ENCODE data around the gene CTCFL.

Gene CTCFL

DNA sequence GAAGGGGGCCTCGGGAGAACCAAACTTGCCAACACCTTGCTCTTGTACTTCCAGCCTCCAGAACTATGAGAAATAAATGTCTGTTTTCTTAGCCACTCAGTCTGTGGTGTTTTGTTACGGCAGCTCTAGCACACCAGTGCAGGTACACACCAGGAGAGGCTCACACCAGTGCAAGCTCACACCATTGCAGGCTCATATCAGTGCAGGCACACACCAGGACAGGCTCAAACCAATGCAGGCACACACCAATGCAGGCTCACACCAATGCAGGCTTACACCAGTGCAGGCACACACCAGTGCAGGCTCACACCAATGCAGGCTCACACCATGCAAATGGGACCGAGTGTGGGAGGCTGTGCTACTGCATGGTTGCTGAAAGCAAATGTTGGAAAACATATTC is 4.9 kb upstream of the CTCFL start:
- Histone ChIP-seq H3K27ac (ENCODE audit: low read length) (no peak overlapping the region), H3K27me3 (ENCODE audit: low read depth, low read length) (no peaks in the 10 kb centered on the region), H3K9me3 (ENCODE audit: control insufficient read depth in 1 of 2, low read length in 2 of 2) (no peaks in the 10 kb centered on the region), H3K4me3 (ENCODE audit: low read depth in 1 of 2, low read length in 2 of 2) (no peak overlapping the region), H3K4me1 (ENCODE audit: control insufficient read depth in 1 of 2, insufficient read depth in 2 of 2, low read length in 2 of 2) (peaks cover 0 to 3% of the 10 kb centered on the region in 2 donors), H3K36me3 (ENCODE audit: control insufficient read depth in 1 of 2, insufficient read depth in 2 of 2, low read length in 2 of 2) (no peaks in the 10 kb centered on the region)

- Histone ChIP-seq H3K9me3 (ENCODE audit: control insufficient read depth in 1 of 2, low read length in 2 of 2) (no peaks in the 10 kb centered on the region), H3K27me3 (ENCODE audit: low read depth, low read length) (no peaks in the 10 kb centered on the region), H3K4me3 (ENCODE audit: low read depth in 1 of 2, low read length in 2 of 2) (no peak overlapping the region), H3K4me1 (ENCODE audit: control insufficient read depth in 1 of 2, insufficient read depth in 2 of 2, low read length in 2 of 2) (peaks cover 0 to 3% of the 10 kb centered on the region in 2 donors), H3K36me3 (ENCODE audit: control insufficient read depth in 1 of 2, insufficient read depth in 2 of 2, low read length in 2 of 2) (no peaks in the 10 kb centered on the region), H3K27ac (ENCODE audit: low read length) (no peak overlapping the region)
These were observed 4.2 kb upstream of the CTCFL start for GRCh38 chr20:57529160-57529585.

GRCh38 chr20:57528148-57528547 is 3.2 kb upstream of the CTCFL start:
- Histone ChIP-seq H3K36me3 (ENCODE audit: control insufficient read depth in 1 of 2, insufficient read depth in 2 of 2, low read length in 2 of 2) (no peaks in the 10 kb centered on the region), H3K4me3 (ENCODE audit: low read depth in 1 of 2, low read length in 2 of 2) (no peak overlapping the region), H3K27me3 (ENCODE audit: low read depth, low read length) (no peaks in the 10 kb centered on the region), H3K27ac (ENCODE audit: low read length) (no peak overlapping the region), H3K4me1 (ENCODE audit: control insufficient read depth in 1 of 2, insufficient read depth in 2 of 2, low read length in 2 of 2) (peaks cover 0 to 3% of the 10 kb centered on the region in 2 donors), H3K9me3 (ENCODE audit: control insufficient read depth in 1 of 2, low read length in 2 of 2) (no peaks in the 10 kb centered on the region)

- H3K36me3 ChIP-seq (ENCODE audit: control insufficient read depth in 1 of 2, insufficient read depth in 2 of 2, low read length in 2 of 2) = no peaks in the 10 kb centered on the region
- H3K27me3 ChIP-seq (ENCODE audit: low read depth, low read length) = no peaks in the 10 kb centered on the region
- H3K4me1 ChIP-seq (ENCODE audit: control insufficient read depth in 1 of 2, insufficient read depth in 2 of 2, low read length in 2 of 2) = peaks cover 0 to 3% of the 10 kb centered on the region in 2 donors
- no peak overlapping the region for H3K27ac ChIP-seq (ENCODE audit: low read length)
- no peak overlapping the region for H3K4me3 ChIP-seq (ENCODE audit: low read depth in 1 of 2, low read length in 2 of 2)
- no peaks in the 10 kb centered on the region for H3K9me3 ChIP-seq (ENCODE audit: control insufficient read depth in 1 of 2, low read length in 2 of 2)
These were observed 2.8 kb upstream of the CTCFL start for GRCh38 chr20:57527728-57528127.

DNA sequence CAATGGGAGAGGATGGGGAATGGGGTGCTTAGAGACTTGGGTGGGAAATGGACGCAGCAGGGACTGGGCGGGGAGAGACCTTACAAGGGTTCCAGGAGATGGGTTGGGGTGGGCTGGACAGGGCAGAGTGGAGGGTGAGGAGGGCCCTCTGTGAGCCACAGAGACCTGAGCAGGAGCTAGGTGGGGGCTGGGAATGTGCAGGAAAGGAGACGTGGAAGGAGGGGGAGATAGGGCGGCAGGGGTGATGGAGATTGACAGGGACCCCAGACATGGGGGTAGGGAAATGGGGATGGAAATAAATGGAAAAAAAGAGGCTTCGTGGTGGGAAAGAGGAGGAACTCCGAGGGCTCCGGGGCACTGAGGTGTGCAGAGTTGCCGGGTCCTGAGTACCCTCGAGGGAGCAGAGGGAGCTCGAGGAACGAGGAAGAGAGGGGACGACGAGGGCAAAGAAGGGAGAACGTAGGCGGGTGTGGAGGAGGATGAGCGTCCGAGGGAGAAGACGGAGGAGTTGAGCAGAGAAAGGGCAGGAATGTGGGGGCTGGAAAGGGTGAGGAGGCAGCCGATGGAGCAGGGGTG is 2.0 kb upstream of the CTCFL start:
- Histone ChIP-seq H3K9me3 (ENCODE audit: control insufficient read depth in 1 of 2, low read length in 2 of 2) (no peaks in the 10 kb centered on the region), H3K4me1 (ENCODE audit: control insufficient read depth in 1 of 2, insufficient read depth in 2 of 2, low read length in 2 of 2) (no peaks in the 10 kb centered on the region), H3K27ac (ENCODE audit: low read length) (no peak overlapping the region)

GRCh38 chr20:57526087-57526884 is 1.3 kb upstream of the CTCFL start:
- no peaks in the 10 kb centered on the region for H3K9me3 ChIP-seq (ENCODE audit: control insufficient read depth in 1 of 2, low read length in 2 of 2)
- H3K36me3 ChIP-seq (ENCODE audit: control insufficient read depth in 1 of 2, insufficient read depth in 2 of 2, low read length in 2 of 2) = no peaks in the 10 kb centered on the region
- no peaks in the 10 kb centered on the region for H3K4me1 ChIP-seq (ENCODE audit: control insufficient read depth in 1 of 2, insufficient read depth in 2 of 2, low read length in 2 of 2)
- no peak overlapping the region for H3K27ac ChIP-seq (ENCODE audit: low read length)
- no peaks in the 10 kb centered on the region for H3K27me3 ChIP-seq (ENCODE audit: low read depth, low read length)
- no peak overlapping the region for H3K4me3 ChIP-seq (ENCODE audit: low read depth in 1 of 2, low read length in 2 of 2)

More for the DNA sequence above, 2.0 kb upstream of the CTCFL start:
- H3K27me3 ChIP-seq (ENCODE audit: low read depth, low read length) = no peaks in the 10 kb centered on the region
- no peak overlapping the region for H3K4me3 ChIP-seq (ENCODE audit: low read depth in 1 of 2, low read length in 2 of 2)
- no peaks in the 10 kb centered on the region for H3K36me3 ChIP-seq (ENCODE audit: control insufficient read depth in 1 of 2, insufficient read depth in 2 of 2, low read length in 2 of 2)

DNA sequence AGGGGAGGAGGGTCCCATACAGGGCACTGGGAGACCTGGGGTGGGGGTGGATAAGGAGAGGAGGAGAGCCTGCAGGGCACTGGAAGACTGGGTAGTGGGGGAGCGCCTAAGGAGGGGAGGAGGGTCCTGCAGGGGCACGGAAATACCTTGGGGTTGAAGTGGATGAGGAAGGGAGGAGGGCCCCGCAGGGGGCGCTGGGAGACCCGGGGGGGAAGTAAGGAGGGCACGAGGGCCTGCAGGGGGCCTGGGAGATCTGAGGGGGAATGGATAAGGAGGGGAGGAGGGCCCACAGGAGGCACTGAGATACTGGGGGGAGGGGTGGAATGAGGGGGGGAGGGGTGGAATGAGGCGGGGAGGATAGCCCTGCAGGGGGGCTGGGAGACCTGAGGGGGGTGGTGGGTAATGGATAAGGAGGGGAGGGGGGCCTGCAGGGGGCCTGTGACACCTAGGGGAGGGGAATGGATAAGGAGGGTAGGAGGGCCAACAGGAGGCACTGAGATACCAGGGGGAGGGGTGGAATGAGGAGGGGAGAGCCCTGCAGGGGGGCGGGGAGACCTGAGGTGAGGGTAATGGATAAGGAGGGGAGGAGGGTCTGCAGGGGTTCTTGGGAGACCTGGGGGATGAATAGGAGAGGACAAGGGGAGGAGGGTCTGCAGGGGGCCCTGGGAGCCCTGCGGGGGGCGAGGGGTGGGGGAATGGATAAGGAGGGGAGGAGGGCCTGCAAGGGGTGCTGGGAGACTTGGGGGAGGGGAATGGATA is 567 bp upstream of the CTCFL start:
- H3K36me3 ChIP-seq (ENCODE audit: control insufficient read depth in 1 of 2, insufficient read depth in 2 of 2, low read length in 2 of 2) = no peaks in the 10 kb centered on the region
- H3K27me3 ChIP-seq (ENCODE audit: low read depth, low read length) = no peaks in the 10 kb centered on the region
- no peaks in the 10 kb centered on the region for H3K9me3 ChIP-seq (ENCODE audit: control insufficient read depth in 1 of 2, low read length in 2 of 2)
- H3K27ac ChIP-seq (ENCODE audit: low read length) = no peak overlapping the region
- H3K4me1 ChIP-seq (ENCODE audit: control insufficient read depth in 1 of 2, insufficient read depth in 2 of 2, low read length in 2 of 2) = no peaks in the 10 kb centered on the region
- H3K4me3 ChIP-seq (ENCODE audit: low read depth in 1 of 2, low read length in 2 of 2) = no peak overlapping the region

DNA sequence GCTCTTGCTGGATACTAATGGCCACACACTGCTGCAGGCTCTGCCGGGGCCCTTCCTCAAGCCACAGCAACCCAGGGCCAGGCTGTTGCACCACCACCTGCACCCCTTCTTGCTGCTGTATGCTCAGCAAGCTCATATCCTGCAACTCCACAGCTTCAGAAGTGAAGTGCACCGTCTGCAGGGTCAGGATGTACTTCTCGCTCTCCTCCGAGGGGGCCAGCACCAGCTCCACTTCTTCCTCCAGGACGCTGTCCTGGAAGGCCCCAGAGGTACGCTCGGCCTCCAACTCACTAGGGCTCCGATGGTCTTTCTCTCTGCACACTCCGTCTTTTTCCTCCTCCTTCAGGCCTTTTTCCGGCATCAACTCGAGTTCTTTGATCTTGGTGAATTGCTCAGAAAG is 1.2 kb downstream of the CTCFL start:
- no peaks in the 10 kb centered on the region for H3K27me3 ChIP-seq (ENCODE audit: low read depth, low read length)
- H3K36me3 ChIP-seq (ENCODE audit: control insufficient read depth in 1 of 2, insufficient read depth in 2 of 2, low read length in 2 of 2) = no peaks in the 10 kb centered on the region
- H3K4me1 ChIP-seq (ENCODE audit: control insufficient read depth in 1 of 2, insufficient read depth in 2 of 2, low read length in 2 of 2) = no peaks in the 10 kb centered on the region
- H3K9me3 ChIP-seq (ENCODE audit: control insufficient read depth in 1 of 2, low read length in 2 of 2) = no peaks in the 10 kb centered on the region
- no peak overlapping the region for H3K27ac ChIP-seq (ENCODE audit: low read length)
- no peak overlapping the region for H3K4me3 ChIP-seq (ENCODE audit: low read depth in 1 of 2, low read length in 2 of 2)

DNA sequence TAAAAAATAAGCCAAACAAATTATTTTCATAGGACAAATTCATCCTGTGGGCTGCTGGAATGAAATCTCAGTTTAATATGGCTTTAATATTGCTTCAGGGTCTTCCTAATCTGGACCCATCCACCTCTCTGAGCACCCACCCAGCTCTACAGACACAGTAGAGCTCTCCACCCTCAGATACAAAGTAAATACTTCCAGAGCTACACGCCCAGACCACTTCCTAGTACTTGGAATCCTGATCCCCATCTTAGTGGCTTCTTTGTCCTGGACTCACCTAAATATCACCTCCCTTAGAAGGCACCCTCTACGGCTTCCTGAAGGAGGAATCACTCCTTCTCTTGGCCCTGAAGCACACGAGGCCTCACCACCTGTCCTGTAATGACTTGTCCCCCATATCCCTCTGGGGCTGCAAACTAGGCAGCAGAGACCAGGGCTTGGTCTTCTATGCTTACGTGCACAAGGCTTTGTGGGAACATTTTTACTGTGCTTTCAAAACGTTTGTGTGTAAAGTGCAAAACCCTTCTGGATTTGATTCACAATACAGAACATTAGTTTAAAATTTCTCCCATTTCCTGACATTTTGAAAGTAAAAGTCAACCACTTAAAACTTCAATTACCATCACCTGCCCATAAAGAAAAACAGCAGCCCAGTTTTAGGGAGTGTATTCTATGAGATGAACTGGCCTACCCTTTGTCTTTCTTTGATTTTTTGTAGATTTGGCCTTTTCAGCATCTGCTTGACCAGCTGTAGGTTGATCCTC is 2.4 kb downstream of the CTCFL start:
- Histone ChIP-seq H3K4me1 (ENCODE audit: control insufficient read depth in 1 of 2, insufficient read depth in 2 of 2, low read length in 2 of 2) (no peaks in the 10 kb centered on the region), H3K27ac (ENCODE audit: low read length) (no peak overlapping the region), H3K27me3 (ENCODE audit: low read depth, low read length) (no peaks in the 10 kb centered on the region), H3K4me3 (ENCODE audit: low read depth in 1 of 2, low read length in 2 of 2) (no peak overlapping the region), H3K36me3 (ENCODE audit: control insufficient read depth in 1 of 2, insufficient read depth in 2 of 2, low read length in 2 of 2) (no peaks in the 10 kb centered on the region), H3K9me3 (ENCODE audit: control insufficient read depth in 1 of 2, low read length in 2 of 2) (no peaks in the 10 kb centered on the region)

- Histone ChIP-seq H3K4me1 (ENCODE audit: control insufficient read depth in 1 of 2, insufficient read depth in 2 of 2, low read length in 2 of 2) (peaks cover 0 to 8% of the 10 kb centered on the region in 2 donors), H3K4me3 (ENCODE audit: low read depth in 1 of 2, low read length in 2 of 2) (no peak overlapping the region), H3K27ac (ENCODE audit: low read length) (no peak overlapping the region), H3K36me3 (ENCODE audit: control insufficient read depth in 1 of 2, insufficient read depth in 2 of 2, low read length in 2 of 2) (no peaks in the 10 kb centered on the region), H3K9me3 (ENCODE audit: control insufficient read depth in 1 of 2, low read length in 2 of 2) (no peaks in the 10 kb centered on the region), H3K27me3 (ENCODE audit: low read depth, low read length) (no peaks in the 10 kb centered on the region)
These were observed 7.0 kb downstream of the CTCFL start for GRCh38 chr20:57517904-57518303.

DNA sequence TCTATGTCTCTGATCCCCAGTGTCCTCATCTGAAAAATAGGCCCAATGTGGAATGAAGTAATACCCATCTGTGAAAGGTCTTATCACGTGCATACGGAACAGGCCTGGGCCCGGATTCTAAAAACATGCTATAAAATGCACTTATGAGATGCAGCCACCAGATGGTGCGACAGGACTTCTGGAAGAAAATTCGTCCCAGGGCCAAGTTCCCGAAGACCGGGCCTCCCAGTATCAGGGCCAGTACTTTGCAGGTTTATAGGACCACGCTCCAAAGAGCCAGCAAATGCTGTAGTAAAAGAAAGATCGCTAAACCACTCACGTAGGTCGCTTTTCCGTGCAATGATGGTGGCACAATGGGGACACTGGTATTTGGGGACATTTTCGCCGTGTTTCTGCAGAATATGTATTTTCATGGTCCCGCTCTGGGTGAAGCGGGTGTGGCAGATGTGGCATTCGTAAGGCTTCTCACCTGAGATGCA is 10.6 kb downstream of the CTCFL start:
- Histone ChIP-seq H3K4me1 (ENCODE audit: control insufficient read depth in 1 of 2, insufficient read depth in 2 of 2, low read length in 2 of 2) (peaks cover 0 to 8% of the 10 kb centered on the region in 2 donors), H3K27ac (ENCODE audit: low read length) (no peak overlapping the region), H3K9me3 (ENCODE audit: control insufficient read depth in 1 of 2, low read length in 2 of 2) (no peaks in the 10 kb centered on the region), H3K27me3 (ENCODE audit: low read depth, low read length) (no peaks in the 10 kb centered on the region), H3K4me3 (ENCODE audit: low read depth in 1 of 2, low read length in 2 of 2) (no peak overlapping the region), H3K36me3 (ENCODE audit: control insufficient read depth in 1 of 2, insufficient read depth in 2 of 2, low read length in 2 of 2) (no peaks in the 10 kb centered on the region)

Data from muscle layer of duodenum (tissue), 2 donors.